ENCODE data around the gene RTKN. TPM values are rescaled to one million over a fixed set of nuclear protein-coding genes. Genes with fewer than 3 reads are reported as not detected.
A peak's percentile ranks its signal among the peaks of the same experiment; 100 is the strongest.

The RTKN gene
- total and polyA plus RNA-seq, 2 of the 13 experiments (the other 11 are each of a cell fraction or from before 2014, with no cell fraction given) = 159 to 166 TPM

DNA sequence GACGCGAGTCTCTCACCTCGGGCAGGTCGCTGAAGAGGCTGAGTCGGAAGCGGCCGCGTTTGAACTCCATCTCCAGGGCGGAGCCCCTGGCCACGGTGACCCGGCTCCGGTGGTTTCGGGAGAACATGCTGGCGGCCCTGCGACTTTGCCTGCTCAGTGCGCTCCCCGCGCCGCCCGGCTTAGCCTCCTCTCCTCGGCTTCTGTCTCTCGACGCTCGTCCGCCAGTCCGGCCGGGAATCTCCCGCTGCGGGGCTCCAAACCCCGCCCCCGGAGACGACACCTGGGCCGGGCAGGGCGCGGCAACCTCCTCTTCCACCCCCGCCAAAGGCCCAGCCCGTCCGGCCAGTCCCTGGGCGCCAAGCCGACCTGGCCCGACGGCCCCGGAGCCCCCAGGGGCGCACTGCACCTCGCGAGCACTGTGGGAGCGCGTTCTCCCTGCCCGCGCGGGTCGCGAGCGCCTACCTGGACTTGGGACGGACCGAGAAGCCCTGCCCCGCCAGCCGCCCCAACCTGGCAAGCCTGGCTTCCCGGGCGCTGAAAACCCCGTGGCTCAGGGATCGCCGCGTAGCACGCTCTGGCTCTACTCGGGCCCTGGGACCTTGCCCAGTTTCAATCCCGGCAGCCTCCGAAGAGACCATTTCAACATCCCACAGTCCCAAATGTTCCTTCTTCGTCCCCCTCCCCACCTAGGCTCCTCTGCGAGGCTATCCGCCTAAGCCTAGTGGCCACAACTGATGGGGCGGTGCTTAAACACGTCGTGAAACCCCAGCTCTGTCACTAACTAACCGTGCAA, at the start of gene RTKN (continued):
- TF ChIP-seq AFF4 (CRISPR knock-in tag; IDR thresholded peaks at IDR 0.05) (peak; percentile 37; the same call in 1 of the 2 replicates), ZNF432 (CRISPR knock-in tag; IDR thresholded peaks at IDR 0.05; ENCODE audit: borderline replicate concordance) (0 out of 2 replicates have a peak, but pooled peaks have one; percentile 77), FOXC1 (CRISPR knock-in tag; IDR thresholded peaks at IDR 0.05; ENCODE audit: borderline replicate concordance) (peak; percentile 86; the same call in 1 of the 2 replicates), NR2F2 (IDR thresholded peaks at IDR 0.05; ENCODE audit: borderline replicate concordance, low read depth) (no peak), ARID2 (CRISPR knock-in tag; IDR thresholded peaks at IDR 0.05; ENCODE audit: borderline replicate concordance) (peak; percentile 82; the same call in 1 of the 2 replicates), ZNF83 (CRISPR knock-in tag; IDR thresholded peaks at IDR 0.05; ENCODE audit: borderline replicate concordance) (peak; percentile 72; the same call in 1 of the 2 replicates), ZSCAN22 (CRISPR knock-in tag; IDR thresholded peaks at IDR 0.05) (peak; percentile 76; the same call in 1 of the 2 replicates), LBX2 (CRISPR knock-in tag; IDR thresholded peaks at IDR 0.05; ENCODE audit: borderline replicate concordance) (no peak), ZEB1 (IDR thresholded peaks at IDR 0.05; ENCODE audit: insufficient replicate concordance, low read depth) (no peak), TCF12 (IDR thresholded peaks at IDR 0.05) (no peak), TCF12 (CRISPR knock-in tag; IDR thresholded peaks at IDR 0.05) (peak; percentile 65; the same call in 1 of the 2 replicates), KDM1A (CRISPR knock-in tag; IDR thresholded peaks at IDR 0.05) (no peak), ZNF737 (CRISPR knock-in tag; IDR thresholded peaks at IDR 0.05; ENCODE audit: borderline replicate concordance) (peak; percentile 92; the same call in 1 of the 2 replicates), DR1 (CRISPR knock-in tag; IDR thresholded peaks at IDR 0.05) (peak; percentile 97), ZNF292 (CRISPR knock-in tag; IDR thresholded peaks at IDR 0.05; ENCODE audit: borderline replicate concordance, low read depth) (no peak; the same call in 1 of the 2 replicates), ZNF550 (CRISPR knock-in tag; IDR thresholded peaks at IDR 0.05; ENCODE audit: borderline replicate concordance) (0 out of 2 replicates have a peak, but pooled peaks have one; percentile 83), ZNF788 (CRISPR knock-in tag; IDR thresholded peaks at IDR 0.05; ENCODE audit: borderline replicate concordance) (peak; percentile 48; the same call in 1 of the 2 replicates), ZNF343 (CRISPR knock-in tag; IDR thresholded peaks at IDR 0.05) (peak; percentile 30; the same call in 1 of the 2 replicates)
- TF ChIP-seq, protein P1, sequence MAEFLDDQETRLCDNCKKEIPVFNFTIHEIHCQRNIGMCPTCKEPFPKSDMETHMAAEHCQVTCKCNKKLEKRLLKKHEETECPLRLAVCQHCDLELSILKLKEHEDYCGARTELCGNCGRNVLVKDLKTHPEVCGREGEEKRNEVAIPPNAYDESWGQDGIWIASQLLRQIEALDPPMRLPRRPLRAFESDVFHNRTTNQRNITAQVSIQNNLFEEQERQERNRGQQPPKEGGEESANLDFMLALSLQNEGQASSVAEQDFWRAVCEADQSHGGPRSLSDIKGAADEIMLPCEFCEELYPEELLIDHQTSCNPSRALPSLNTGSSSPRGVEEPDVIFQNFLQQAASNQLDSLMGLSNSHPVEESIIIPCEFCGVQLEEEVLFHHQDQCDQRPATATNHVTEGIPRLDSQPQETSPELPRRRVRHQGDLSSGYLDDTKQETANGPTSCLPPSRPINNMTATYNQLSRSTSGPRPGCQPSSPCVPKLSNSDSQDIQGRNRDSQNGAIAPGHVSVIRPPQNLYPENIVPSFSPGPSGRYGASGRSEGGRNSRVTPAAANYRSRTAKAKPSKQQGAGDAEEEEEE (CRISPR knock-in tag; IDR thresholded peaks at IDR 0.05; ENCODE audit: borderline replicate concordance) = peak; percentile 37; the same call in 1 of the 2 replicates
- TF ChIP-seq, protein P2, sequence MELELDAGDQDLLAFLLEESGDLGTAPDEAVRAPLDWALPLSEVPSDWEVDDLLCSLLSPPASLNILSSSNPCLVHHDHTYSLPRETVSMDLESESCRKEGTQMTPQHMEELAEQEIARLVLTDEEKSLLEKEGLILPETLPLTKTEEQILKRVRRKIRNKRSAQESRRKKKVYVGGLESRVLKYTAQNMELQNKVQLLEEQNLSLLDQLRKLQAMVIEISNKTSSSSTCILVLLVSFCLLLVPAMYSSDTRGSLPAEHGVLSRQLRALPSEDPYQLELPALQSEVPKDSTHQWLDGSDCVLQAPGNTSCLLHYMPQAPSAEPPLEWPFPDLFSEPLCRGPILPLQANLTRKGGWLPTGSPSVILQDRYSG (CRISPR knock-in tag; IDR thresholded peaks at IDR 0.05) = peak; percentile 51; the same call in 1 of the 2 replicates
